SK-N-SH (cell line): ENCODE data around the gene NCKAP5. TPM values are rescaled to one million over a fixed set of nuclear protein-coding genes. Genes with fewer than 3 reads are reported as not detected.
"Not testable (repeated sequence)": the region's sequence is repeated elsewhere in the genome, so short reads cannot be mapped to it uniquely, and the experiment has no call there.

Experiments used
- CTCF ChIA-PET: fragments of 300-600, 350-600 bp; formaldehyde crosslinking; extraction: SDS; loops from one replicate; lab custom pipeline; 2021; lab: Yijun Ruan, JAX
- POLR2A ChIA-PET: fragments of 350-600 bp; sonication (Branson Sonifier 250); formaldehyde crosslinking; extraction: SDS; loops from one replicate; lab custom pipeline; 2020; ENCODE audit warnings: antibody characterized with exemption, inconsistent platforms; lab: Yijun Ruan, JAX
- DNase-seq: peaks from one replicate; pipeline ENCODE4 v3.0.0; 2012
- H2AFZ ChIP-seq: fragments of 200-600 bp; sonication (generic); 2 replicates; pipeline ENCODE4 v1.8.1; 2016; ENCODE audit warnings: antibody characterized with exemption, mild to moderate bottlenecking, low read depth
- H3F3A ChIP-seq: fragments of 200-600 bp; sonication (generic); replicated peaks from 2 replicates; pipeline ENCODE3; 2016; ENCODE audit warnings: antibody characterized with exemption, mild to moderate bottlenecking; ENCODE audit not compliant: insufficient read depth
- H3K27ac ChIP-seq, 2 experiments: fragments of 200-500 bp in 1 of 2; fragments of 200-600 bp in 1 of 2; sonication (Bioruptor generic) in 1 of 2; sonication (generic), shearing (Covaris generic) in 1 of 2; 2 replicates each; pipeline versions ENCODE4 v1.5.1 to v1.6.1; 2014 to 2016; ENCODE audit warnings: low read depth in 2 of 2, inconsistent platforms in 1 of 2, low read length in 1 of 2, mild to moderate bottlenecking in 1 of 2, mixed read lengths in 1 of 2
- H3K27me3 ChIP-seq: fragments of 200-600 bp; sonication (generic), shearing (Covaris generic); 2 replicates; pipeline ENCODE4 v1.6.1; 2016; ENCODE audit warnings: mixed run types; ENCODE audit not compliant: insufficient read depth
- H3K36me3 ChIP-seq, 2 experiments: fragments of 200-500 bp in 1 of 2; fragments of 200-600 bp in 1 of 2; sonication (Bioruptor generic) in 1 of 2; sonication (generic) in 1 of 2; replicated peaks in 1 of 2; 2 replicates each; pipeline versions ENCODE3 to v1.5.1; 2014 to 2016; ENCODE audit warnings: low read length in 1 of 2, mild to moderate bottlenecking in 1 of 2; ENCODE audit not compliant: insufficient read depth in 2 of 2, control insufficient read depth in 1 of 2
- H3K4me1 ChIP-seq, 2 experiments: fragments of 200-500 bp in 1 of 2; fragments of 200-600 bp in 1 of 2; sonication (Bioruptor generic) in 1 of 2; sonication (generic), shearing (Covaris generic) in 1 of 2; 2 replicates each; pipeline versions ENCODE4 v1.5.1 to v1.6.1; 2014 to 2016; ENCODE audit warnings: low read depth in 1 of 2, low read length in 1 of 2, mixed run types in 1 of 2; ENCODE audit not compliant: insufficient read depth in 2 of 2, control insufficient read depth in 1 of 2
- H3K4me2 ChIP-seq: fragments of 200-600 bp; sonication (generic), shearing (Covaris generic); 2 replicates; pipeline ENCODE4 v1.6.1; 2017; ENCODE audit warnings: mixed run types
- H3K4me3 ChIP-seq, 2 experiments: fragments of 200-500 bp in 1 of 2; fragments of 200-600 bp in 1 of 2; sonication (Bioruptor generic) in 1 of 2; sonication (generic), shearing (Covaris generic) in 1 of 2; 2 replicates each; pipeline versions ENCODE4 v1.5.1 to v1.8.1; 2014 to 2016; ENCODE audit warnings: low read depth in 2 of 2, inconsistent platforms in 1 of 2, low read length in 1 of 2, mild to moderate bottlenecking in 1 of 2, mixed read lengths in 1 of 2, moderate library complexity in 1 of 2
- H3K79me2 ChIP-seq: fragments of 200-600 bp; sonication (generic); 2 replicates; pipeline ENCODE4 v1.8.1; 2017; ENCODE audit warnings: mild to moderate bottlenecking; ENCODE audit not compliant: insufficient read depth
- H3K9ac ChIP-seq: fragments of 200-600 bp; sonication (generic); 2 replicates; pipeline ENCODE4 v1.6.1; 2017; ENCODE audit warnings: mixed run types
- H3K9me2 ChIP-seq: fragments of 200-600 bp; sonication (generic); 2 replicates; pipeline ENCODE4 v1.6.1; 2017; ENCODE audit warnings: mixed run types
- H3K9me3 ChIP-seq: fragments of 200-600 bp; sonication (generic); 2 replicates; pipeline ENCODE4 v1.6.1; 2017; ENCODE audit warnings: mixed run types, mild to moderate bottlenecking, moderate library complexity
- H4K20me1 ChIP-seq: fragments of 200-600 bp; sonication (generic); 2 replicates; pipeline ENCODE4 v1.6.1; 2017; ENCODE audit warnings: mild to moderate bottlenecking, mixed run types; ENCODE audit not compliant: insufficient read depth
- CTCF ChIP-seq: fragments of 200-600 bp; sonication (generic); IDR thresholded peaks from 2 replicates; pipeline ENCODE4 v1.6.1; 2017; ENCODE audit warnings: antibody characterized with exemption, mild to moderate bottlenecking, moderate library complexity
- ELF1 ChIP-seq: IDR thresholded peaks from 2 replicates; pipeline ENCODE4 v1.4.0; 2012
- EP300 ChIP-seq, 2 experiments: IDR thresholded peaks; 2 replicates each; pipeline versions ENCODE4 v1.4.0 to v1.6.1; 2012; ENCODE audit warnings: borderline replicate concordance in 1 of 2, low read depth in 1 of 2, low read length in 1 of 2
- FOSL2 ChIP-seq: IDR thresholded peaks from 2 replicates; pipeline ENCODE4 v1.4.0; 2012; ENCODE audit warnings: low read depth, mild to moderate bottlenecking, moderate library complexity, borderline replicate concordance
- FOXJ3 ChIP-seq: sonication (generic); formaldehyde crosslinking; IDR thresholded peaks from 2 replicates; pipeline ENCODE4 v1.5.1; 2020; ENCODE audit warnings: mild to moderate bottlenecking, missing genetic modification reagents
- FOXM1 ChIP-seq: IDR thresholded peaks from 2 replicates; pipeline ENCODE4 v1.4.0; 2012; ENCODE audit warnings: low read depth, mild to moderate bottlenecking
- GABPA ChIP-seq: IDR thresholded peaks from 2 replicates; pipeline ENCODE4 v1.4.0; 2012; ENCODE audit warnings: low read depth, mild to moderate bottlenecking
- JUND ChIP-seq: IDR thresholded peaks from 2 replicates; pipeline ENCODE4 v1.4.0; 2012
- MEF2A ChIP-seq: IDR thresholded peaks from 2 replicates; pipeline ENCODE4 v1.4.0; 2012; ENCODE audit warnings: low read depth, borderline replicate concordance
- RAD21 ChIP-seq: IDR thresholded peaks from 2 replicates; pipeline ENCODE4 v1.6.1; 2012; ENCODE audit warnings: mild to moderate bottlenecking, low read length
- SIN3A ChIP-seq: IDR thresholded peaks from 2 replicates; pipeline ENCODE4 v1.6.1; 2012; ENCODE audit warnings: low read depth, mild to moderate bottlenecking, low read length, moderate library complexity, borderline replicate concordance
- TAF1 ChIP-seq: IDR thresholded peaks from 2 replicates; pipeline ENCODE4 v1.6.1; 2012; ENCODE audit warnings: low read depth, mild to moderate bottlenecking, low read length, moderate library complexity, borderline replicate concordance
- USF1 ChIP-seq: IDR thresholded peaks from 2 replicates; pipeline ENCODE4 v1.4.0; 2012; ENCODE audit warnings: low read depth, borderline replicate concordance
- USF2 ChIP-seq: fragments of 150-350 bp; IDR thresholded peaks from 2 replicates; pipeline ENCODE4 v1.6.1; 2017; ENCODE audit warnings: antibody characterized with exemption, low read length, low read depth, borderline replicate concordance
- ZBTB33 ChIP-seq: IDR thresholded peaks from 2 replicates; pipeline ENCODE4 v1.4.0; 2012; ENCODE audit warnings: low read depth, borderline replicate concordance
- WGBS: methylation state at CpG from one replicate; pipeline ENCODE4 v1.1.6; 2017; ENCODE audit warnings: low lambda C conversion rate; 5-methylcytosine and 5-hydroxymethylcytosine counted together
- polyA plus RNA-seq, 3 experiments: library from polyadenylated mRNA; depleted of rRNA; stranded (reverse); fragments of >200 nt; gene quantifications; 2 replicates each; pipeline ENCODE4 v1.2.3, GENCODE V29; 2012

Gene NCKAP5
- polyA plus RNA-seq, 1 of the 3 experiments (the other 2 are of a cell fraction): 0.02 TPM

- Histone ChIP-seq H3K4me2 (no peak overlapping the region), H3K4me3 (no peak overlapping the region), H3K9ac (no peak overlapping the region), H2AFZ (no peak overlapping the region), H4K20me1 (no peaks in the 10 kb centered on the region), H3K36me3 (no peaks in the 10 kb centered on the region), H3F3A (no peaks in the 10 kb centered on the region), H3K27me3 (no peaks in the 10 kb centered on the region), H3K9me2 (no peaks in the 10 kb centered on the region), H3K4me1 (no peaks in the 10 kb centered on the region; a peak in 1 of 4 replicates), H3K79me2 (no peaks in the 10 kb centered on the region), H3K9me3 (0 out of 2 replicates have a peak, but pooled peaks cover 3% of the 10 kb centered on the region), H3K27ac (no peak overlapping the region)
- ChIA-PET POLR2A (no interaction called here), CTCF (no interaction called here)
- 72% methylated on average over 9 of the region's 9 CpGs for WGBS
- DNase-seq: no peak
- TF ChIP-seq GABPA: no peak
- TF ChIP-seq FOXJ3: no peak
- TF ChIP-seq ZBTB33: no peak
- TF ChIP-seq MEF2A: no peak
- TF ChIP-seq RAD21: no peak
- no peak for TF ChIP-seq FOXM1
- TF ChIP-seq USF1: no peak
- no peak for TF ChIP-seq CTCF
- no peak for TF ChIP-seq USF2
- TF ChIP-seq FOSL2: no peak
- TF ChIP-seq JUND: no peak
- no peak for TF ChIP-seq EP300 (IDR thresholded peaks at IDR 0.05; ENCODE audit: borderline replicate concordance in 1 of 2, low read depth in 1 of 2, low read length in 1 of 2)
- TF ChIP-seq TAF1: no peak
- no peak for TF ChIP-seq ELF1
- no peak for TF ChIP-seq SIN3A
Observed at GRCh38 chr2:132811148-132811915, 756.9 kb downstream of the NCKAP5 start.

GRCh38 chr2:132809962-132810361, 758.3 kb downstream of the NCKAP5 start:
- H3K27me3 ChIP-seq, H3K4me1 ChIP-seq, H4K20me1 ChIP-seq, DNase-seq, H3K9ac ChIP-seq, H3K4me3 ChIP-seq, H3K36me3 ChIP-seq, H2AFZ ChIP-seq, H3F3A ChIP-seq, CTCF ChIA-PET, POLR2A ChIA-PET, H3K9me3 ChIP-seq, H3K27ac ChIP-seq, H3K4me2 ChIP-seq, H3K79me2 ChIP-seq, H3K9me2 ChIP-seq: not testable (repeated sequence)
- 25% methylated on average over 1 of the region's 1 CpG for WGBS
